HEK293 (cell line): ENCODE results near the gene CFAP45.

Experiments used
- BCL6B ChIP-seq: fragments of 450-650 bp; formaldehyde crosslinking; IDR thresholded peaks from 2 replicates; pipeline ENCODE4 v1.5.1; 2017; ENCODE audit warnings: missing biosample characterization, missing genetic modification characterization
- GLI2 ChIP-seq: fragments of 450-650 bp; formaldehyde crosslinking; IDR thresholded peaks from 2 replicates; pipeline ENCODE4; 2017; ENCODE audit warnings: missing biosample characterization, missing genetic modification characterization, low read depth, borderline replicate concordance
- HIC1 ChIP-seq: fragments of 450-650 bp; formaldehyde crosslinking; IDR thresholded peaks from 2 replicates; pipeline ENCODE4 v1.5.1; 2016; ENCODE audit warnings: missing biosample characterization, missing genetic modification characterization
- HOXC10 ChIP-seq: sonication (generic); formaldehyde crosslinking; IDR thresholded peaks from 2 replicates; pipeline ENCODE4 v1.8.1; 2023; ENCODE audit warnings: mild to moderate bottlenecking, missing genetic modification reagents
- KLF17 ChIP-seq: fragments of 450-650 bp; formaldehyde crosslinking; IDR thresholded peaks from 2 replicates; pipeline ENCODE4 v1.5.1; 2016; ENCODE audit warnings: missing biosample characterization, missing genetic modification characterization
- KLF8 ChIP-seq: fragments of 450-650 bp; formaldehyde crosslinking; IDR thresholded peaks from 2 replicates; pipeline ENCODE4 v1.5.1; 2016; ENCODE audit warnings: missing biosample characterization, missing genetic modification characterization
- OSR2 ChIP-seq: fragments of 450-650 bp; formaldehyde crosslinking; IDR thresholded peaks from 2 replicates; pipeline ENCODE4 v1.5.1; 2016; ENCODE audit warnings: missing biosample characterization, missing genetic modification characterization
- PBX3 ChIP-seq: sonication (generic); formaldehyde crosslinking; IDR thresholded peaks from 2 replicates; pipeline ENCODE4 v1.8.1; 2022; ENCODE audit warnings: mild to moderate bottlenecking, moderate library complexity, missing genetic modification reagents
- PRDM10 ChIP-seq: fragments of 450-650 bp; formaldehyde crosslinking; IDR thresholded peaks from 2 replicates; pipeline ENCODE4 v1.5.1; 2016; ENCODE audit warnings: missing biosample characterization, missing genetic modification characterization
- PRDM4 ChIP-seq: fragments of 450-650 bp; formaldehyde crosslinking; IDR thresholded peaks from 2 replicates; pipeline ENCODE4 v1.5.1; 2017; ENCODE audit warnings: missing biosample characterization, missing genetic modification characterization
- ZFP3 ChIP-seq: fragments of 450-650 bp; formaldehyde crosslinking; IDR thresholded peaks from 2 replicates; pipeline ENCODE4 v1.5.1; 2016; ENCODE audit warnings: low read depth, missing biosample characterization, missing genetic modification characterization
- ZNF24 ChIP-seq: fragments of 450-650 bp; formaldehyde crosslinking; IDR thresholded peaks from 2 replicates; pipeline ENCODE4 v1.5.1; 2016; ENCODE audit warnings: missing biosample characterization, missing genetic modification characterization
- ZNF274 ChIP-seq, 2 experiments: fragments of 200-500 bp in 1 of 2; fragments of 450-650 bp in 1 of 2; sonication (Bioruptor generic) in 1 of 2; formaldehyde crosslinking in 1 of 2; IDR thresholded peaks; 2 replicates each; pipeline versions ENCODE4 v1.5.1 to v1.6.1; 2014 to 2016; ENCODE audit warnings: borderline replicate concordance in 1 of 2, inconsistent platforms in 1 of 2, low read length in 1 of 2, missing biosample characterization in 1 of 2, missing genetic modification characterization in 1 of 2
- ZNF280D ChIP-seq: fragments of 450-650 bp; formaldehyde crosslinking; IDR thresholded peaks from 2 replicates; pipeline ENCODE4 v1.5.1; 2016; ENCODE audit warnings: missing biosample characterization, missing genetic modification characterization
- ZNF324 ChIP-seq: fragments of 450-650 bp; formaldehyde crosslinking; IDR thresholded peaks from 2 replicates; pipeline ENCODE4 v1.5.1; 2016; ENCODE audit warnings: missing biosample characterization, missing genetic modification characterization
- ZNF362 ChIP-seq: fragments of 450-650 bp; formaldehyde crosslinking; IDR thresholded peaks from 2 replicates; pipeline ENCODE4 v1.5.1; 2016; ENCODE audit warnings: missing biosample characterization, missing genetic modification characterization
- ZNF514 ChIP-seq: fragments of 450-650 bp; formaldehyde crosslinking; IDR thresholded peaks from 2 replicates; pipeline ENCODE4 v1.5.1; 2016; ENCODE audit warnings: missing biosample characterization, missing genetic modification characterization
- ZNF560 ChIP-seq: fragments of 450-650 bp; formaldehyde crosslinking; IDR thresholded peaks from 2 replicates; pipeline ENCODE4 v1.5.1; 2017; ENCODE audit warnings: missing biosample characterization, missing genetic modification characterization, borderline replicate concordance
- ZNF600 ChIP-seq: fragments of 450-650 bp; formaldehyde crosslinking; IDR thresholded peaks from 2 replicates; pipeline ENCODE4 v1.5.1; 2016; ENCODE audit warnings: missing biosample characterization, missing genetic modification characterization
- ZNF629 ChIP-seq: fragments of 450-650 bp; formaldehyde crosslinking; IDR thresholded peaks from 2 replicates; pipeline ENCODE4 v1.5.1; 2017; ENCODE audit warnings: missing biosample characterization, missing genetic modification characterization

The CFAP45 gene

GRCh38 chr1:159854116-159854692 is 45.8 kb downstream of the CFAP45 start (continued):
- TF ChIP-seq ZNF280D (tag by site-specific recombination) (no peak), KLF8 (peak; percentile 42; the same call in 1 of the 2 replicates), GLI2 (no peak), ZNF362 (tag by site-specific recombination) (no peak), PBX3 (0 out of 2 replicates have a peak, but pooled peaks have one; percentile 11), HIC1 (tag by site-specific recombination) (peak; percentile 80; the same call in 1 of the 2 replicates), ZNF629 (tag by site-specific recombination) (no peak; the same call in 1 of the 2 replicates), KLF17 (tag by site-specific recombination) (no peak), ZNF560 (tag by site-specific recombination) (no peak), PRDM4 (tag by site-specific recombination) (no peak), ZNF324 (no peak), ZNF514 (no peak), ZNF24 (tag by site-specific recombination) (no peak), OSR2 (no peak), PRDM10 (tag by site-specific recombination) (peak; percentile 46; the same call in 1 of the 2 replicates), BCL6B (tag by site-specific recombination) (no peak), ZFP3 (tag by site-specific recombination) (no peak), HOXC10 (CRISPR knock-in tag) (no peak), ZNF600 (tag by site-specific recombination) (no peak), ZNF274 (IDR thresholded peaks at IDR 0.05; ENCODE audit: low read length) (no peak), ZNF274 (tag by site-specific recombination; IDR thresholded peaks at IDR 0.05; ENCODE audit: borderline replicate concordance) (no peak)
